MCF 10A (cell line): ENCODE results near the gene ANXA7. TPM values are rescaled to one million over a fixed set of nuclear protein-coding genes. Genes with fewer than 3 reads are reported as not detected.

Experiments used
- BruUV-seq: library from RNA; stranded (reverse); fragments of 400-500 nt; replicated peaks from 2 replicates; lab custom pipeline; 2021; lab: Mats Ljungman, UMichigan
- CTCF ChIA-PET: fragments of 300-600 bp; sonication (Branson Sonifier 250); formaldehyde crosslinking; extraction: SDS; loops from one replicate; lab custom pipeline; 2021; ENCODE audit warnings: antibody characterized with exemption, inconsistent platforms; lab: Yijun Ruan, JAX
- POLR2A ChIA-PET: fragments of 300-600, 350-650 bp; sonication (Branson Sonifier 250); formaldehyde crosslinking; extraction: SDS; loops from one replicate; lab custom pipeline; 2020; ENCODE audit warnings: antibody characterized with exemption, inconsistent platforms; lab: Yijun Ruan, JAX
- DNase-seq: peaks from one replicate; pipeline ENCODE4 v3.0.0-alpha.2; 2018; ENCODE audit not compliant: unreplicated experiment
- H3K27ac Mint-ChIP-seq: one replicate; pipeline ENCODE4 v1.8.0; 2022; ENCODE audit warnings: mild to moderate bottlenecking, low read depth, mixed read lengths; ENCODE audit not compliant: unreplicated experiment
- H3K27me3 Mint-ChIP-seq: one replicate; pipeline ENCODE4 v1.8.0; 2022; ENCODE audit warnings: mixed read lengths; ENCODE audit not compliant: insufficient read depth, unreplicated experiment
- H3K36me3 Mint-ChIP-seq: one replicate; pipeline ENCODE4 v1.8.0; 2022; ENCODE audit warnings: mild to moderate bottlenecking, moderate library complexity, mixed read lengths; ENCODE audit not compliant: insufficient read depth, unreplicated experiment
- H3K4me1 Mint-ChIP-seq: one replicate; pipeline ENCODE4 v1.8.0; 2022; ENCODE audit warnings: mixed read lengths; ENCODE audit not compliant: insufficient read depth, unreplicated experiment
- H3K4me3 Mint-ChIP-seq: one replicate; pipeline ENCODE4 v1.8.0; 2022; ENCODE audit warnings: mild to moderate bottlenecking, moderate library complexity, mixed read lengths; ENCODE audit not compliant: unreplicated experiment
- H3K9me3 Mint-ChIP-seq: one replicate; pipeline ENCODE4 v1.8.0; 2022; ENCODE audit warnings: mixed read lengths; ENCODE audit not compliant: unreplicated experiment
- CTCF ChIP-seq: fragments of 200-600 bp; IDR thresholded peaks from one replicate; pipeline ENCODE4 v1.8.0; 2022; ENCODE audit warnings: antibody characterized with exemption, mild to moderate bottlenecking; ENCODE audit not compliant: unreplicated experiment
- intact Hi-C: fragments of 100-400 bp; cut with micrococcal nuclease; formaldehyde crosslinking; loops from 2 replicates; pipeline ENCODE4 v1.14.1; 2022
- total RNA-seq: library from RNA; stranded (reverse); gene quantifications from 2 replicates; pipeline ENCODE4 v1.2.3, GENCODE V29; 2022

The ANXA7 gene
- total RNA-seq, 1 experiment from 2014 or later: 137 TPM

DNA sequence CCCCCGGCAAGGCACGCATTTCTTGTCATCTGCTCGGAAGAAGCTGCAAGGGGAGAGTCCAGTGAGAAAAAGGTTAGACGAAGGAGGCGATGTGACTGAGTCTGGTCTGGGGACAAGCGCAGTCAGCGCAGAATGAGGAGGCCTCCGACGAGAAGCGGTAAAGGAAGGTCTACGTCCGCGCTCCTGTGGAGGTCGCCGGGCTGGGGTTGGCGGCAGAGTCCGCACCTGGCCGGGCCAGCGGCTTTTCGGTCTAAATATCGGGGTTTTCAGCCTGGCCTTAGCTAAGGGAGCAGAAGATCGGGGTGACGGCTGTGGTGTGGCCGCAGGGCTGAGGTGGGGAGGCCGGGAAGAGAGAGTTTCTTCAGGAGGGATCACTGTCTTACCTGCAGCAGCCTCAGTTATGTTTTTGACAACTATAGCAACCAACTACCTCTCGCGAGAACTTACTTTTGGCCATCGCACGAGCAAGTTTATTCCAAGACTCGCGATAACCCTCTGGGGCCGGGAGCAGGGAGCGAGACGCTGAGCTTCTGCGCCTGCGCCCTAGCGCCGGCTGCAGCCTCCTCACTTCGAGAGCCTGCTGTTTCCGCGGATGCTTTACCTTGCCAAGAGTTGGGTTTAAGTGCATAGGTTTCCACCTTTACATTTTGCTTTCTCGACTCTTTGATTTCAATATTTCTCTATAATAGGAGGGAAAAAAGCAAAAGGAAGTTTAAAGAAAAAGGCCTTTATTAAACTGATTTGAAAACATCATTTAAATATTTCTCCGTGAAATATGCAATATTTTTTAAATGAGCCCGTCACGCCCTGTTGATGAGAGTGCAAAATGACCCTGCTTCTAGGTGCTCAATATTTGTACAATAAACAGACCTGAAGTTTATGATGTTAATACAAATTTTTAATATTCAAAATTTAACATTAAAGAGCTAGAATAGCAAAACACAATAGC, 55.3 kb downstream of the ANXA7 start, which contains the start of gene CFAP70:
TSS of gene CFAP70 (minus strand) at position 534 of the 949 bp plus-strand sequence. CDS start 4,068 bp downstream, outside the sequence.
- DNase-seq: peak; percentile 88
- ChIA-PET CTCF (interaction anchor here (0.7 to 1.1 kb wide), 2 partner anchors 12 to 52 kb away, joined by 3 read pairs; no protein-coding TSS in a partner anchor), POLR2A (interaction anchor here (0.6 to 3.2 kb wide), 22 partner anchors 8 to 262 kb away, joined by 3 to 23 read pairs (median 4); partner anchors contain the start of genes ANXA7, DNAJC9, MRPS16 and PPP3CB)
- no peak for TF ChIP-seq CTCF
- Mint-ChIP-seq H3K4me3 (peak within 1 kb of the TSS; percentile 96), H3K27ac (peak within 1 kb of the TSS; percentile 98), H3K27me3 (no peaks in the 10 kb centered on the region), H3K4me1 (peaks cover 11% of the 10 kb centered on the region), H3K36me3 (peaks cover 7% of the 10 kb centered on the region), H3K9me3 (no peaks in the 10 kb centered on the region)
- BruUV-seq: no TSS peak
- intact Hi-C loops: loop anchor here (1.0 kb wide), 1 partner anchor 94 kb away; no protein-coding TSS in a partner anchor

- POLR2A ChIA-PET: interaction anchor here (0.6 to 3.2 kb wide), 14 partner anchors 9 to 262 kb away, joined by 3 to 23 read pairs (median 8); partner anchors contain the start of genes ANXA7, DNAJC9 and MRPS16
- peak overlapping the region; percentile 98 for H3K27ac Mint-ChIP-seq
- CTCF ChIA-PET: interaction anchor here (0.6 to 1.1 kb wide), 2 partner anchors 13 to 879 kb away, joined by 3 read pairs; no protein-coding TSS in a partner anchor
Observed at GRCh38 chr10:73357821-73358220, 56.0 kb downstream of the ANXA7 start.

GRCh38 chr10:73357166-73357565, 56.7 kb downstream of the ANXA7 start:
- Mint-ChIP-seq H3K36me3 (no peaks in the 10 kb centered on the region), H3K27me3 (no peaks in the 10 kb centered on the region), H3K4me1 (peaks cover 11% of the 10 kb centered on the region), H3K4me3 (peak overlapping the region; percentile 96), H3K9me3 (no peaks in the 10 kb centered on the region), H3K27ac (peak overlapping the region; percentile 25)
- TF ChIP-seq CTCF: no peak
- no peak for DNase-seq
- intact Hi-C loops: no loop called here
- POLR2A ChIA-PET: interaction anchor here (0.6 to 3.2 kb wide), 6 partner anchors 13 to 111 kb away, joined by 4 to 23 read pairs (median 12); partner anchors contain the start of genes ANXA7 and DNAJC9
- CTCF ChIA-PET: interaction anchor here (0.5 to 1.3 kb wide), 4 partner anchors 9 to 93 kb away, joined by 3 to 4 read pairs (median 3); no protein-coding TSS in a partner anchor
- no TSS peak for BruUV-seq

More at GRCh38 chr10:73357821-73358220, 56.0 kb downstream of the ANXA7 start:
- intact Hi-C loops: loop anchor here (1.0 kb wide), 1 partner anchor 94 kb away; no protein-coding TSS in a partner anchor
- Mint-ChIP-seq H3K36me3 (peaks cover 5% of the 10 kb centered on the region), H3K4me1 (peaks cover 11% of the 10 kb centered on the region), H3K4me3 (peak overlapping the region; percentile 96), H3K9me3 (no peaks in the 10 kb centered on the region), H3K27me3 (no peaks in the 10 kb centered on the region)
- DNase-seq: no peak
- no TSS peak for BruUV-seq
- no peak for TF ChIP-seq CTCF

- no peak for DNase-seq
- intact Hi-C loops: no loop called here
- H3K9me3 Mint-ChIP-seq: no peaks in the 10 kb centered on the region
- H3K27ac Mint-ChIP-seq: no peak overlapping the region
- no peaks in the 10 kb centered on the region for H3K4me1 Mint-ChIP-seq
- no TSS peak for BruUV-seq
- H3K36me3 Mint-ChIP-seq: peaks cover 9% of the 10 kb centered on the region
- H3K4me3 Mint-ChIP-seq: no peak overlapping the region
- H3K27me3 Mint-ChIP-seq: no peaks in the 10 kb centered on the region
- CTCF ChIA-PET: no interaction called here
- TF ChIP-seq CTCF: no peak
- POLR2A ChIA-PET: no interaction called here
Observed at GRCh38 chr10:73344269-73344668, 69.6 kb downstream of the ANXA7 start.
